ENCODE results near the gene PIEZO2.

- TF ChIP-seq CTCF (IDR thresholded peaks at IDR 0.05) = no peak
- TF ChIP-seq POLR2A (IDR thresholded peaks at IDR 0.05) = no peak
Measured at GRCh38 chr18:10792181-10792580, 357.2 kb downstream of the PIEZO2 start.

All from ovary (tissue), 3 donors.